Stimulated activated naive CD4-positive, alpha-beta T cell (primary cell): ENCODE data around the gene FIBCD1.

Source experiments
- DNase-seq, 6 experiments: peaks; one replicate each; lab custom pipeline; 2025; lab: John Stamatoyannopoulos, UW

FIBCD1 gene

DNA sequence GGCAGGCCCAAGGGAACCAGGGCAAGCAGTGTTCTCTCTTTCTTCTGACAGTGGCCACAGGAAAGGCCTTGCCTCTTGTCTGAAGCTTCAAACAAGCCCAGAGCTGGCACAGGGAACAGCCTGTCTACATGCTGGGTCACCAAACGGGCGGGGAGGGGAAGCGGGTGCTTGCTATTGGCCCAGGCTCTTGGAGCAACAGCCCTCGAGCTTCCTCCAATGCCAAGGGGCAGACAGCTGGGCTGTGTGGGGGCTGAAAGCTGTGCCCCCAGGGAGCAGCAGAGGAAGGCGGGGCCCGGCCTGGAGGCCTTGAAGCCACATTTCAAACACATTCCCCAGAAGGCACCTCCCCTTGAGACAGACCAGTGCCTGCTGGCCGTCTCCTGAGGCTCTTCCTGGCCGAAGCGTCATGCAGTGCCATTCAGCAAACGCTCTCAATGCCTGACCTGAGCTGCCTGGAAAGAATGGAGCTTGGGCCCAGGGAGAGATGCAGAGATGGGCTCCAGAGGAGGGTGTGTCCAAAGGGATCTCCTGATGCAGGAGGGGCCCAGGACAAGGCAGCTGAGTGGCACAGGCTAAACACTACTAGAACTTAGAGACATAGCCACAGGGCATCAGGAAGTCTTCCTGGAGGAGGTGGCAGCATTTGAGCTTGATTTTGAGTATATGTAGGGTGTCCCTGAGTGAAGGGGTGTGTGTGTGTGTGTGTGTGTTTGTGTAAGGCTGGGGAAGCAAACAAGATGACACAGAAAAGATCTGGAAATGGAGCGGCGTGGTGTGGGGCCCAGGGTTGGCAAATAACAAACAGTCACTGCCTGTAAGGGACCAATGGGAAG is 2.5 kb downstream of the FIBCD1 start:
- no peak for DNase-seq

DNA sequence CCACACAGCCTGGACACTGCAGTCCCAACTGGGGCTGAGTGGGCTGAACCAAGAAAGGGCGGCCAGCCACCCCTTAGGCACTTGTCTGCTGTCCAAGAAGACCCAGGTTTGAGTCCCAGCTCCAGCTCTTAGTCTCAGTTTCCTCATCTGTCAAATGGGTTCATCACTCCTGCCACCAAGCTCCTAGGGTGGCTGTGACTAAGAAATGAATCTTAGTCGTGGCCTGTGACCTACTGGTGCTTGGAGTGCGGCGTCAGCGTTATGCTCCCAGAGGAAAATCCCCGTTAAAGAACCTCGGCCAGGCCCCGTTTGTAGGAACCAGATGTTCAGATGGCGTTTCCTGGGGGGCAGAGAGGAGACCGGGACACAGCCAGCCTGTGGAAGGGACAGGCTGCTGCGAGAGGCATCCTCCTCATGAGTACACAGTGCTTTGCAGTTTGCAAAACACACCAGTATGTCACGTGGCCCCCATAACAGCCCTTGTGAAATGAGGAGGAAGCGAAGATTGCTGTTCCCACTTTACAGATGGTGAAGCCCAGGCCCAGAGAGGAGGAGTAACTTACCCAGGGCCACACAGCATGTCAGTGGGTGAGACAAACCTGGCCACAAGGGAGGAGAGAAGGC is 3.3 kb downstream of the FIBCD1 start:
- DNase-seq = no peak

DNA sequence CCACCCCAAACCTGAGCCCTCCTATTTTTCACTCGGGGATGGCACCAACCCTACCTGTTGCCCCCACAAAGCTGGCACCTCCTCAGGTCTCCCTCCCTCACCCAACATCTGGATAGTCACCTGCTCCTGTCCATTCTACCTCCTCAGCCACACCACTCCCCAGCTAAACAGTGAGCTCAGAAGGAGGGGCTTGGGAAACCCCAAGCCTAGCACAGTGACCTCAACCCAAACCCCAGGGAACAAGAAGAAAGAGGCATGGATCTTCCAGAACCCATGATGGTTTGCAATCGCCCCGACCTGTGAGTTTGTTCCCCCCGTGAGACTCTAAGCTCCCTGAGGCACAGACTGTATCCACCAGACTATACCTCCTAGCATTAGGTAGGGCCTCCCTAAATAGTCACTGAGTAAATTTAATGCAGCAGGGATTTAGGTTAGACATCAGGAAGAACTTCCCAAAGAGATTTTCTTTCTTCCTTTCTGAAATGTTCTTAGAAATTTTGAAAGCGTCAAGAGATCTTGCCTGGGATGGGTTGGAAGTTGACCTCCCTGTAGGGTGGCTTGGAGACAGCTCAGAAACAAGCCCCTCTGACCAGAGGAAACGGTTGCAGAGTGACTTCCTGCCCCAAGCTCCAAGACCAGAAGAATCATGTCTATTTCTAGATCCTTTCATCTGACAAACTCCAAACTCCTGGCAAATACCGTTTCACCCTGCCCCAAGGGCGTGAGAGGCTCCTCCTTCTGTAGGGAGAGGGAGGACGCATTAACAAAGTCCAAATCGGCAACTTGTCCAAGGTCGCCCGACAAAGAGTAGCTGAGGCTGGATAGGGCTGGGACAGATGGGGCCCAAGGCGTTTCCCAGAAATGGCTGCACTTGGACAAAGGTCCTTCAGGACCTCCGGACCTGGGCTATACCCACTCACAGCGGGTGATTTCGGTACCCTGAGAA is 4.1 kb downstream of the FIBCD1 start:
- DNase-seq = no peak

DNA sequence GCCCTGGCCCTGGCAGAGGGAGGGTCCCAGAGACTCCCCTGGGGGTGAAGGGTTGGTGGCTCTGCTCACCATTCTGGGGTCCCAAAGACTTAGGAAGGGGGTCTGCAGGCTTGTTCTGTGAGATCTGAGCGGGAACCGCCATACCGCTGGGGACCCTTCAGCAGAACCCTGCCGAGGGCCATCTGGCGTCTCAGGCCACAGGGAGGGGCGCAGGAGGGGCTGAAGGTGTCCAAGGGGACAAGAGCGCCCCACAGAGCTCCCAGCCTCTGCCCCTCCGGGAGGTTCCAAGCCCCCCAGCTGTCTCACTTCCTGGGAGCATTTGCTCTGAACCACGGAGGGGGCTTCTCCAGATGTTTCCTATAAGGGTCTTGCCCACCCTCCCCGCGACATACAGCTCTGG is 4.8 kb downstream of the FIBCD1 start:
- DNase-seq = no peak

DNA sequence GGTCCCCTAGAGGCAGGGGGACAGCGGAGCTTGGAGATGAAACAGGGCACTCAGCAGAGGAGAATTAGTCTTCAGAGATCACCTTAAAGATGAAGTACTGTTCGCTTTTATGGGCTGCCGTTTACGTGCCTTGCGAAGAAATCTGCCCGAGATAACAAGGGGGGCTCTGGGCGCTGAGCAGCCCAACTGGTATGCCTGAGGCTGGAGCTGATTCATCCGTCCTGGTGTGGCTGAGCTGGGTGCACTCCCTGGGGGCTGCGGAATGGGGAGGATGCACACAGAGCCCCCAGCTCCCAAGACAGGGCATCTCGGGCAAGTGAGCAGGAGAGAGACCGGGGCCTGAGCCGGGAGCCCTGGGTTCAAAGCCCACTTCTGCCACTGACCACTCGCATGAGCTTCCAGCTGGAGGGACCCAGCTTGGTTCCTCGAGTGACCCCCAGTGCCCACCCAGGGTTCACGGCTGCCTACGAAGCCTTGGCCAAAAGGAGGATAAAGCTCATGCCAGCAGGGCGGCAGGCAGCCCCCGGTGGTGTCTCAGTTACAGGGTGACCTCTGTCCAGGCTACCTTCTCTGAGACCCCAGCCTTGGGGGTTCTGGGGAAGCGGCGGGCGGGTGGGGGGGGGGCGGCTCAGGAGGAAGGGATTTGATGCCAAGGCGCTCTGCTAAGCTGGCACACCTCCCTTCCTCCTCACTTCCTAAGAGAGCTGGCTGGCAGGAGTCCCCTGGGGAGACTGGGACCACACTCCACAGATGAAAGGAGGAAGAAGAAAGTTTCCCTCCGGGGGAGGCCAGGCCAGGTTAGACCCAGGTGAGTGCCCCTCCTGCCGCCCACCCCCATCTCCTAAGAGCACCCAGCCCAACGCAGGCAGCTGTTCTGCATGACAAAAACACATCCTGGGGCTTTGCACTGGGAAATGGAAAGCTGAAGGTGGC is 5.7 kb downstream of the FIBCD1 start:
- DNase-seq = no peak

DNA sequence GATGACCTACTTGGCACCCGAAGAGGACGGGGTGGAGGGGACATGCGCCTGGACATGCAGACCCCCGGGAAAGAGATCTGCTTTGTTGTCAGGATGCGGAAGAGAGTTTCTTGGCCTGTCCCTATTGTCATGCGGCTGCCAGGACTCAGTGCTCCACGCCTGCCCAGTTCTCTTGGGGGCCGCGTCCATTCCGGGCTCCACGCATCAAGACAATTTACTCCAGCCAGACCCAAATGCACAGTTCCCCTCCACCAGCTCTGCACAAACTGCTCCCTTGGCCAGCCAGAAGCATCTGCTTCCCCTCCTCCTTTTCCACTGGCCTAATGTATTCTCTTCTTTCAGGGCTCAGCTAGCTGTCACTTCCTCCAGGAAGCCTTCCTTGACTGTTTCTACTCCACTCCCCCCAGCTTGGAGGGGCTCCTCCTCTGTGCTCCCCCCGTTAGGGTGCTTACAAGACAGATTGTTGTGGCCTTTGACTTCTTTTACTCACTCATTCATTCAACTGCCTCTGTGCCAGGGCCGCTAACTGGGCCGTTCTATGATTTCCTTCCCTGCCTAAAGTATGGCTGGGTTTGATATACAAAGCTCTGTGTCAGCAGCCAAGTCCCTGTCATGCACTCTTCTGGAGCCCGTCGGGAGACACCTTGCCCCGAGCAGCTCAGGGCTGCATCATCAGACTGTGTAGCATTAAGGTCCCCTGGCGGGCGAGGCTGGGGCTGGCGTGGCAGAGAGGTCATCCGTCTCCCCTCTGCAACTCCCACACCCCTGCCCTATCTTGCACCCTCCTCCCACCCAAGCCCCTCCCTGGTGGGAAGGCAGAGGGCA is 6.6 kb downstream of the FIBCD1 start:
- no peak for DNase-seq

DNA sequence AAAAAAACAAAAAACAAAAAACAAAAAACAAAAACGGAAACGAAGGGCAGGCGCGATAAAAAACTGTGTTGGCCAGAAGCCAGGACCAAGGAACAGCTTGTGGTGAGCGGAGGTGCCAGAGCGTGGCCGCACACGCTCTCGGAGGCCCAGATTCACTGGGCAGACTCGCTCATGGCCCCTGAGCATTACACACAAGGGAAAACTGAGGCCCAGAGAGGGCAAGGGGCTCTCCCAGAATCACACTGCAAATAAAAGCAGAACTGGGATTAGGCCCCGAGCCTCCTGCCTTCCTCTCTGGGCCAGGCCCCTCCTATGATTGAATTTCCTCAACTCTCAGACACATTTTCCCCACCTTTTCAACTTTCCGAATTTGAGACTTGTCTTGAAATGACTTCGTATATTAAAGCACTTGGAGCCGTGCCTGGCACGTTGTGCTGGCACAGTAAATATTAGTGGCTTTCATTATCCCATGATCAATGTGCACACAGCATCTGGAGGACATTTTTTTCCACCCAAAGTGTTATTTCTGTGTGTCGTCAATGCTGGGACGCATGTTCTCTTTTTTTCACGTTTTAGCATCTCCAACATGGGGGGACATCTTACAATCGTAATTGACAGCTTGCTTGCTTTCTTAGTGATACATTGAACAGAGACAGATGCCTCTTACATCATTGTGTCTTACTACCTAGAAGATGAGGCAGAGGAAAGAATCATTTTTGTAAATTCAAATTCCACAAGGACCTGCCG is 7.4 kb downstream of the FIBCD1 start:
- no peak for DNase-seq

DNA sequence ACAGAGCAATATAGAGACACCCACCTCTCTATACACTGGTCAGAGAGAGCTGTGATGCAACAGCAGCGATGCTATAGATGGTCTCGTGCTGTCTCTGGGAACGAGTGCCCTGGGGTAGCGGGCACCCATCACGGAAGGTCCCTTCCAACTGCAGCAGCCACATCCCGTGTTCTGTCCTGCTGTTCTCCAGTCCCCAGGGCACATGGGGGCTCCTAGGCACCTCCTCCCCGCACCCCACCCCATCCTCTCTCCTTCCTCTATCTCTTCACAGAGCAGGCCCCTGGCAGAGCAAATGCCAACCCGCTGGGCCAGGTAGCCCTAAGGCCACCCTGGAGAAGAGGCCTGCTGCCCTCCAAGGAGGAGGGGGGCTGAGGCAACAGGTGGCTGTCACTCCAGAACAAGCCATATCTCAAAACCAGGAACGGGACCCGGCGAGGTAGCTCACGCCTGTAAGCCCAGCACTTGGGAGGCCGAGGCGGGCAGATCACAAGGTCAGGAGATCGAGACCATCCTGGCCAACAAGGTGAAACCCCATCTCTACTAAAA is 8.2 kb downstream of the FIBCD1 start:
- no peak for DNase-seq

DNA sequence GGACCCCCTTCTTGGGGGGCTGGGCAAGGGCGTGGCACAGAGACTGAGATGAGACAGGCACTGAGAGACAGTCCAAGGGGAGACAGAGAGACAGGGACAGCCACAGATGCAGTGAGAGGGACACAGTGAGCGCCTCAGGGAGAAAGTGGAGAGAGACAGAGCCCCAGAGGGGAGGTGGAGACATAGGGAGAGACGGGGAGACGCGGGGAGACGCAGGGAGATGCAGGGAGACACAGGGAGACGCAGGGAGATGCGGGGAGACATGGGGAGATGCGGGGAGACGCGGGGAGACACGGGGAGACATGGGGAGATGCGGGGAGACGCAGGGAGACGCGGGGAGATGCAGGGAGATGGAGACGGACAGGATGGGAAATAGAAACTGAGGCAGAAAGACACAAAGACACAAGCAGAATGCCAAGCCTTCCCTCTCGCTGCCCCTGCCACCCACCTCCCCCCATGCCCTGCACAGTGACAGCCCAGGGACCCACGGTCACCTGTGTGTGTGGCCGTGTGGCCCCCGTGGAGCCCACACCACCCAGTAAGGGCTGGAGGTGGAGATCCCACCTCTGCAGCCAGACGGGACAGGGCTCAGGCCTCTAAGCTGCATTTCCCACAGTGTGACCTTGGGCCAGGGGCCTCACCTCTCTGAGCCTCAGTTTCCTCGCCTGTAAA is 8.8 kb downstream of the FIBCD1 start:
- no peak for DNase-seq

DNA sequence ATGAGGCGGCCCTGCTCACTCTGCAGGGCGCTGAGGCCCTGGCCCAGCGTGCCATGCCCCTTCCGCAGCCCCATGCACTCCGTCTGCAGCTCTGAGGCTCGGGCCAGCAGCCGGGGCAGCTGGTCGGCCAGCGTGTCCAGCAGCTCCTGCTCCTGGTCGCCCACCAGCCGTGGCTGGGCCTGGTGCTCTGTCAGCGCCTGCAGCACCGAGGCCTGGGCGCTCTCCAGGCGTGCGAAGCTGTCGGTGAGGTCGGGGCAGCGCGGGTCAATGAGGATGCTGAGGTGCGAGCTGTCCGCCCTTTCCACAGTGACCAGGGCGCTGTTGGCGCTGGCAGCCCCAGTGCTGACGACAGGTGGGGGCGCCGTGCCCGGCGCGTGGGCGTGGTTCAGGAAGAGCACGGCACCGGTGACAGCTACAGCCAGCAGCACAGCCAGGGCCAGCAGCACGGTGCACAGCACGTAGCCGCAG is 9.4 kb downstream of the FIBCD1 start:
- DNase-seq = no peak

DNA sequence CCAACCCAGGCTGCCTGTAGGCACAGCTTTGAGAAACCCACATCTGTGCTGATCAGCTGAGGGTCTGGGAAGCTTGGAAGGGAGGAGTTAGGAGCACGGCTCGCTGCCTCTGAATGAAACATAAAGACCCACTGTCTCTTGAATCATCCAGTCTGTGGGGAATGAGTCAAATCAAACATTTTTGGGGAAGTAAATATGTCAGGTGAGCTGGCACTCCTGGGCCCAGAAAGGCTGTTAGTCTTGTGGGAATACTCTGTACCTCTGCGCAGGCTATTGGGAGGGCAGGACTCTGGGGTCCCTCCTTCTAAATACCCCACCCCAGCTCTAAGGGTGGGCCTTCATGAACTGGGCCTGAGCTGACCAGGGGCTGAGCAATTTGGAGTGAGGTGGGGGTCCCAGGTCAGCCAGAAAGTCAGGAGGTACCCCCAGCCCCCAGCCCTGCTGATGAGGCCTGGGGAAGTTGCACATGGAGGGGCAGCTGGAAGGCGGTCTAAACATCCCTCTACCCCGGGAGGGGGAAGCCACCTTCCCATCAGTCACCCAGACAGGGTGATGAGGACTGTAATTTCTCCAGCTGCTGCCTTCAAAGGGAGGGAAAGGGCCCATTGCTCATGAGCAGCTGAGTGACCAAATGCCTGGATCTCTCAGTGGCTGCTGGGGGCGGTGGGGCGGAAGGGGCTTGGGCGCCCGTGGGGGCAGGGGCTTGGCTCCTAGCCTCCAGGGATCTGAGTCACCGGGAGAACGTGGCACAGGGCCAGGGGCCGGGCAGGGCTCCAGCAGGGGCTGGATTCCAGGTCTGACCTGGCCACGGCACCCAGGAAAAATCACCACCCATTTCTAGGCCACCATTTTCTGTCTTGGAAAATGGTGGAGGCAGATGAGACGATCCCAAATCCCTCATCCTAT is 10.8 kb downstream of the FIBCD1 start:
- no peak for DNase-seq

DNA sequence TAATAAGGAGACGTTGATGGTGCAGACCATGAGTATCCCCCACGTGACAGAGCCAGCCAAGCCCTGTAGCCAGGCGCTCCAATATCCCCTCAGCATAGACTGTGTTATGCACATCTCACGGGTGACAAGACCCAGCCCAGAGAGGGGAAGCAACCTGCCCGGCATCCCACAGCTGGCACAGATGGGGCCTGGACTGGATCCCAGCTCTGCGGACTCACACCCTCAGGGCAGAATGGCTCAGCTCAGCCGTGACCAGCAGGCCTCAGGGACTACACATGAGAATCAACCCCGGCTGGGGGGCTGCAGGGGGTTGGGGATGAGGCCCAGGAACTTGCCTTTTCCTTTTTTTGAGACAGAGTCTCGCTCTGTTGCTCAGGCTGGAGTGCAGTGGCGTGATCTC is 11.7 kb downstream of the FIBCD1 start:
- DNase-seq = no peak

DNA sequence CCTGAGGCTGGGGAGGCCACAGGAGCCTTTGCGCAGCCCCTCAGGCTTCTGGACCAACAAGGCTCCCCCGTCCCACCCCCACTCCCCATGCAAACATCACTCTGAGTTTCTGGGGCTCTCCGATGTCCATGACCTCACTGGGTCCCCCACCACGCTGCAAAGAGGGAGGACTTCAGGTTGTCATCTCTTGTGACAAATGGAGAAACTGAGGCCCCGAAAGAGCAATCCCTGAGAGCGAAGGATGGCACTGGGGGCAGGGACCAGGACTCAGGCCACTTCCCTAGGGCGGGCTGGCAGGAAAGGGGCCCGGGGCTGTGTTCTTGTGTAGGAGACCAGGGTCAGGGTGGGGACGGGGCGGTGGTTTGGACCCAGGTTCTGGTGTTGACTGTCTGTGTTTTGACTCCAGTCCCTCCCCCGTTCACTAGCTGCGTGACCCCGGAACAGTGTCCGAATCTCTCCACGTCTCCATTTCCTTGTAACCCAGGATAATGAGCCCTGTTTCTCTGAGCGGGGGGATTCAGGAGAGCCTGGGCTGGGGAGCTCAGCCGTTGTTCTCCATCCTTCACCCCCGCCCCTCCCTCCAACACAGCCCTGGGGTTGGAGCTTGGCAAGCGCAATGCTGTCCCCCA is 13.9 kb downstream of the FIBCD1 start:
- DNase-seq = no peak

DNA sequence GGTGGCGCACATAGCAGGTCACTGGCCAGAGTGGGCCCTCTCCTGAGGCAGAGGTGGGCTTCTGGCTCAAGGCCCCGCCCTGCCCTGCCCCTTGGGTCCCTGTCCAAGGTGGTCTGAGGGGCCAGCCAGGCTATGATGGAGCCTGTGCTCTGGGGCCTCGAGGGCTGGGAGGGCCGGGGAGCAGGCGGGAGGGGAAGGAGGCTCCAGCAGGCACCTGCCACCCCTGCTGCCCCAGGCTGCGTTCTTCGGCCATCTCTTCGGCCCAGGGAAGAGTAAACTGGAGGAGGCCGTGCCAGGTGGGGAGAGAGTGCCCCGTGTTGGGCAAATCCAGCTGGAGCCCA is 14.6 kb downstream of the FIBCD1 start:
- DNase-seq = no peak

DNA sequence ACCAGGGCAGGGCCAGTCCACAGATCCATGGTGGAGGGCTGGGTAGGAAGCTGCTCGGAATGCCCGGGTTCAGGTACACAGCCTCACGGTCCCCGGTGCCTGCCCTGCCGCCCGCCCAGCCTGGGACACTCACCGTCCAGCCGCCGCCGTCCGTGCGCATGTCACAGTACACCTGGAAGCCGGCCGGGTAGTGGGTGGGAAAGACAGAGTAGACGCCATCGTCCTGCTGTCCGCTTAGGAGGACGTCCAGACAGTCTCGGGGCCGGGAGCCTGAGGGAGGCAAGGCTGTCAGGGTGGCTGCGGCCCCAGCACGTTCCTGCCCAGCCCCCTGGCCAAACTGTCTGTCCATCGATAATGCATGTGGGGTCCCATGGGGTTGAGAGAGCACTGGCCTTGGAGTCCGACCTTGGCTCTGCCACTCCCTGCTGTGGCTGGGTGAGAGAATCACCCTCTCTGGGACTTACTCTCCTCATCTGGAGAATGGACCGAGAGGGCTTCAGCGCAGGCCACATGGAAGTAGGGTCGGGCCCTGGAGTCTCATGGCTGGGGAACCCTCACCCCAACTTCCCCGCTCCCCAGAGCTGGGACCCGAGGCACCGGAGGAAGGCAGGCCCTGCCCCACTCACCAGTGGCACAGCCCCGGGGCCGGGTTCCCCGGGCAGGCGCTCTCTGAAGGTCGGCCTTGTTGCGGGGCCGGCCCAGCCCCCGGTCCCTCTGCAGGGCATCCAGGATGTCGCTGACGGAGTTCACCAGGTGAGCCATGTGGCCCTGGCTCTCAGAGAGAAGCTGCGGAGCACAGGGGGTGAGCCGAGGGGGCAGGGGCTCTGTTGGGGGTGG is 15.2 kb downstream of the FIBCD1 start:
- DNase-seq = no peak

DNA sequence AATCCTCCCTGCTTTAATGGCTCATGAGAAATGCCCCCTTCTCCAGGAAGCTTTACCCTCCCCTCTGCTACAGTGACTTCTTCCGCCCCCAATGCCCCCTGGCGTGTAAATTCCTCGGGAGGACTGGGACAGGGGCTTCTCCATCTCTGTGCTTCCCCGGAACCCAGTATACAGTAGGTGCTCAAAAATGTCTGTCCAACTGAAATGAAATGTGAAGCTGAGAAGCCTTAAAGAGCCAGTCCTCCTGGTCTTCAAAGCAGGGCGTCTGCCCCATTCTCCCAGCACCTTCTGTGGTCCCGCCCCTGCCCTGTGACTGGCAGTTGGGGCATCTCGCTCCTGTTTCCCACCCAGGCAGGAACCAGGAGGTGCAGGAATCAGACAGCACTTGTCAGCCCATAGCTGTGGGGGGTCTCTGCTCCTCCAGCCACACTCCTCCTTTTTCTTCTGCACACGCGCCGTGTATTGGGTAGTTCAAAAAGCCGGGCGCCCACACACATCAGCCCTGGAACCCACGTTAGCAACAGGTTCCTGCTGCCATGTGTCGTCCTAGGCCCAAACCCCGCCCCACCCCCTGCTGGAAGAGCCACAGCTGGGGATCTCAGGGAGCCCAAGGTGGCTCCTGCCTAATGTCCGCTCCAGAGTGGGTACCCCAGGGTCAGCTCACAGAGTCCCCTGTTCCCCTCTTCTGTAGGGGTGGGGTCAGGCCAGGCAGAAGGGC is 16.0 kb downstream of the FIBCD1 start:
- DNase-seq = no peak
